HG02623 (cell line): Measurements from ENCODE around the gene PACS2.
"Not testable (repeated sequence)": the region's sequence is repeated elsewhere in the genome, so short reads cannot be mapped to it uniquely, and the experiment has no call there.

Experiments
- ATAC-seq: cut with Tn5 transposase; IDR thresholded peaks from one replicate; pipeline ENCODE4 v1.9.1; 2021; ENCODE audit warnings: moderate library complexity; ENCODE audit not compliant: unreplicated experiment

PACS2 gene

DNA sequence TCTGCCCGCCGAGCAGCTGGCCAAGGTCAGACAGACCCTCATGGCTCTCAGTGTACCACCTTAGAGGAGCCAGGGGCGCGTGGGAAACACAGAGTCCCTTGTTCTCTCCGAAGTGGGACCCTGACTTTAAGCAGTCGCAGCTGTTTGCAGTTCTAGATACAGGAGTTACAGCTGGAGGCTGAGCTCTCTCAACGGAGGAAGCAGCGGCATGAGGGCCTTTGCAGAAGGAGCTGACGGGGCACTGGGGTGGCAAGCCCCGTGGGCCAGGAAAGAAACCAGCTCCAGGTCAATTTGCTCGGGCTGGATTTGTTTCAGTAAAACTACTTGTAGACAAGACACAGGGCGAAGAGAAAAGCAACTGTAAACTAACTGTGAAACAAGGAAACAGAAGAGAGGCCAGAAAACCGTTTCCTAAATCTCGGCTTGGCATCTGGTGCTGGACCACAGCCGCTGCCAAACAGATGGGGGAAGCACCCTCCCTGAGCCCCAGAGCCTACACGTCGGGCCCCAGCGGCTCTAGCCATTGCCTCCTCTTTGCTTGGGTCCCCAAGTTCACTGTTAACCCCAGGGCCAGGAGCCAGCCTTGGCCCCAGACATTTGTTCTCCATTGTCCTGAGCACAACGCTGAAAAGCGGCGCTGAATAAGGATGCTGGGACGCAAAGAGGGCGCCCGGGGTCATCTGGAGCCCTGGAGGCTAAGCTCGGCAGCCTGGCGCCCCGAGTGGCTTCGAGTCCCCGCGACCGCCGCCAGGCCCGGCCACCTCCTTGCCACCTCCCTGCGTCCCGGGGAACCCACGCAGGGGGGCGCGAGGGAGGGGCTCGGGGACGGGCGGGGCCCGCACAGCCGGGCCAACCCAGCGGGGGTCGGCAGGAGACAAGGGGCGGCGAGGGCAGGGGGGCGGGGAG, 914 bp upstream of the PACS2 start:
- ATAC-seq: peak; percentile 21

DNA sequence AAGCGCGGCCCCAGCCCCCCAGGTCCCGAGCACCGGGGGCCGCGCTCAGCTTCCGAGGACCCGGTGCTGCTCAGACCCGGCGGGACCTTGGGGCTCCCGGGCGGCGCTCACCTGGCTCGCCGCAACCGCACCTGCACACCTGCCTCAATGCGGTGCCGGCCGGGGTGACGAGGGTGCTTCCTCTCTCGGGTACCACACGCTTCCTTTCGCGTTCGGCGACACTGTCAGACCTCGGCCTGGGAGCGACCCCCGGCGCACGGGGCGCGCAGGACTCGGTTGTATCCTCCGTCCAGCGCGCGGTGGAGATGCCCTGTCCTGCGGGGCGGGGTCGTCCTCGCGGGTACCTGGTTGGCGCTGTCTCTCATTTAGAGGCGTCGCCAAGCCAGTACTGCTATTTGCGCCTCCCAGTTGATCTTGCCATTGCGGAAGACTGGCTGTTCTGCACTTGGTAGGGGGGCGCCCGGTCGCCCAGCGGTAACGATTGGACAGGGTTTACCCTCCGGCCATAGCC, 718 bp downstream of the PACS2 start:
- ATAC-seq: peak; percentile 10

DNA sequence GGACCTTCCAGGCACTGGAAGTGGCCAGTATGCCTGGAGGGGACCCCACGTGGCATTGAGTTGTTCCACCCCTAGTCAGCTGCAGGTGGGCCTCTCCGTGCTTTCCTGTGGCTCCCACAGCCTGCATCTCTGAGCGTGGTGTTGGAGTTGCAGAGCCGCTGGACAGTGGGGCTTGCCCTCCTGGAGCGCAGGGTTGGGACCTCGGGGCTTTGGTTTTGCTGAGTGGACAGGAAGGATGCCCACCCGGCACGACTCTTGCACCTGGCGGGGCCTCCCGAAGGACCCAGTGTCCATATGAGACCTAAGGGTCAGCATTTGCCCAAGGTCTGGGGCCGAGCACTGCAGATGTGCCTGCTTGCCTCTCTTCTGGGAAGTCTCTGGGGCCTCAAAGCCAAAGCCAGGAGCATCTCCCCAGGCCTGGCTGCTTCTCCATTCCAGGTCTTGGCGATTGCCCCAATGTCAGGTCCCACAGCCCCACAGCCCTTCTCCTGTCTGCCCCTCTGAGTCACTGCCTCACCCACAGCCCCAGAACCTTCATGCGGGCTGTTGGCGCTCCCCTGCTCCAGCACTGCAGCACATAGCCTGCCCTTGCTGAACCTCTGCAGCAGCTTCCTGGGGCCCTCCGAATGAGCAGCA, 1.5 kb downstream of the PACS2 start:
- ATAC-seq: no peak

DNA sequence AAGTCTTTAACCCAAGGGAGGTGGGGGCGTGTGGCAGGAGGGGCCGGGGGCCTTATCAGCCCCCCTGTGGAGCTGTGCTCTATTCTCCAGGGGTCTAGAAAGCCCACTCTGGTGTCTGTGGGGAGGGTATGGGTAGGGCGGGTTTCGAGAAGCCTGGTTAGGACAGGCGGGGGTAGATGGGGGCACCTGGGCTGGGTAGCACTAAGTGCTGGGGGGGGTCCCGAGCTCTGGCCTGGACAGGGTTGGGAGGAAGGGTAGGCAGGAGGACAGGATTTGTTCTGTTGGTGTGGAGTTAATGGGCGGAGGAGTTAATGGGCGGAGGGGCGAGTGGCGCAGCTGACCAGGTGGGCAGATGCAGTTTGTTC, 2.0 kb downstream of the PACS2 start:
- ATAC-seq: no peak

DNA sequence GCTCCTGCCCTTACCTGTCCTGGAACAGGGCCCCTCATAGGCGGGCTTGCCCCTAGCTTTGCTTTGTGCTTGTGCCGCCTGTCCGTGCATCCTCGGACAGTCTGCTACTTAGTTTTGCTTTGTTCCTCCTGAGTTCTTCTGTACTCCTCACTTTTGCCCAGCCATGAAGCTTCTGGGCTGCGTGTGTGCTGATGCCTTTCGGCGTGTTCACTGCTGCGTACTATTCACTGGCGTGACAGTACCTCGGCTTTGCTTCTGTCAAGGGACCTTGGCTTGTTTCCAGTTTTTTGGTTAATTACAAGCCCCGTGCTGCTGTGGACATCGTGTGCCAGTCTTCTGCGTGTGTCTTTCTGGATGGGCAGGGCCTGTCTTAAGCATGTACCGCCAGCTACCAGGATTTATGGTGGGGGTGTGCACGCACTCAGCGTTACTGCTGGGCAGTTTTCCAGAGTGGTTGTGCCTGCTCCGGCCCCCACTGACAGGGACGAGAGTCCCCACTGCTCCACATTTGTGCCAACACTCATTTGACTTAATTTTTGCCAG, 2.5 kb downstream of the PACS2 start:
- ATAC-seq: no peak

DNA sequence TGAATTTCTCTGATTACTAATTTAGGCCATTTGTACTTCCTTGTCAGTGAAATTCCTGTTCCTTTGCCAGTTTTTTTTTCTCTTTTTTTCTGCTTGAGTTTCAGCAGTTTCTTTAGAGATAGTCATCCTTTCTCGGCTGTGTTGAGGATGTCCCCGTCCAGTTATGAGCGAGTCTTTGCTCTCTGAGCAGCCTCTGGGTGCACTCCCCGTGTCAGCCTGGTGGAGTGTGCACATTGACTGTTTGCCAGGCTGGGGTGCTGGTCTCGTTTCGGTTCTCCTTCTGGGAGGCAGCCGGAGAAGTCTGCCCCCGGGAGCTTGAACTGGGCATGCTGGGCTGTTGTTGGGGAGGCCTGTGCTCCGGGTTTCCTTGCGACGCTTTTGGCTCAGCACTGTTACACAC, 3.0 kb downstream of the PACS2 start:
- ATAC-seq: no peak

DNA sequence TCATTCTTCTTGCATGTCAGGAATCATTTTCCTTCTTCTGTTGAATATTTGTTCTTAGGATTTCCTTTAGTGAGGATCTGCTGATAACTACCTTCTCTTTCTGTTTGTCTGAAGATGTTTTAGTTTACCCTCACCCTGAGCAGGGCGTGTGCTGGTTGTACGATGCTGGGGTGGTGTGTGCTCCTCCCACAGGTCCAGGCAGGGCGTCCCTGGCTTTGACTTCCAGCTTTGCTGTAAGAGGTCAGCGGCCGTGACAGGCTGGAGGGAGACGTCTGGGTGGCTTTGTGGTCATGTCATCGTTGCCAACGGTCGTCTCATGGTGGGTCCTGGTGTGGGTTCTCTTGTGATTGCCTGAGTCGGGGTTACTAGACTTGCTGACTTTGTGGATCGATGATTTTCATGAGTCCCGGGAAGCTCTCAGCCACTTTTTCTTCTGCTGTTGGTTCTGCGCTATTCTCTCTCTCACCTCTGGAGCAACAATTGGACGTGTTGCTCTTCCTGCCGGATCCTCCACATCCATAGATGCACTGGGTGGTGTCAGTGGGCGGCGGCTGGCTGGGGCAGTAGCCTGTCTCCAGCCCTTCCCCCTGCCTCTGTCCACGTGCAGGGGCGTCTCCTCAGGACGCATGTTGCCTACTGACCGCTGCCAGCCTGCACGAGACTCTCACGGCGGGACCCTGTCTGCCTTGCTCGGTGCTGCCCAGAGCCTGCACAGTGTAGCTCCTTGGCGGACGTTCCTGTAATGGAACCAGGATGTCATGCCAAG, 8.4 kb downstream of the PACS2 start:
- ATAC-seq: no peak

DNA sequence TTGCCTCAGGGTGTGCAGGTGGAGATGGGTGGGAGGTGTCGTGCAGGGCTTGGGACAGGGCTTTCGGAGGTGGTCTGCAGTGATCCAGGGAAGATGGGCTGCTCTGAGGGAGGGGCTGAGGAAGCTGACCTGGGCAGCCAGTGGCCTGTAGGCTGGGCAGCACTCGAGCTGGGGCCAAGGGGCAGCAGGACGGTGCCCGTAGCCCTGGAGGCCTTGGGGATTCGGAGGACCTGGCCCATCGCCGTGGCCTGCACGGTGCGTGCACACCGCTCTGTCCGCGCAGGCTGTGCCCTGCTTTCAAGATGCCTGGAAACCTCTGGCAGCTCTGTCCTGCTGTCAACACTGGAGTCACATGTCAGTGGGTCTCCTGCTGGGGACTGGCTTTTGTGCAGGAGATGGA, 9.1 kb downstream of the PACS2 start:
- ATAC-seq: no peak

DNA sequence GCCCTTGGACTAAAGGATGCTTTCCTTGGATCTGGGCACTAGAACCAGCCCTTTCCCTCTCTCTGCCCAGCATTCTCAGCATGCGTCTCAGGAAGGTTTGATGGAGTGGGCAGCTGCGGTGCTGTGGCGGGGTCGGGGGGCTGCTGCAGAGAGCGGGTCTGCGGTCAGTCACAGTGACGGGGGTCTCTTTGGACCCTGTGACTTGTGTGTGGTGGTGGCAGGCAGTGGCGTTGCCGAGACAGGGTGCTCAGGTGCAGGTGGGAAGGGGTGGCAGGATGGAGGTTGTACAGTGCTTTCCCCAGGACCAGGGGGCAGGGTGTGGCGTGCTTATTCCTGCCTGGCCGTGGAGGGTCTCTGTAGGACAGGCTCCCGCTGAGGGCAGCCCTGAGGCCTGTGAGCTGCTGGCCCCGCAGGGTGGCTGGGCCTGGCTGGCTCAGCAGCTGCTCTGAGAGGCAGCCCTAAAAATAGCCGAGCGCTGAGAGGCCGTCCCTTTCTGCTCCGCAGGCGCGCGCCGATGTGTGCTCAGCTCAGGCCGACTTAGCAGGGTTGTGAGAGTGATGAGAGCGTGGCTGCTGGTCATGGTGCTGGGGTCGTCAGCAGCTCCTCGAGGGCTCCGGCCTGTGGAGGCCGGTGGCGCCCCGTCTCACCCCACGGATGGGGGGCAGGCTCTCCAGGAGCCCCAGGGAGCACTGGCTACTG, 9.7 kb downstream of the PACS2 start:
- ATAC-seq: no peak

DNA sequence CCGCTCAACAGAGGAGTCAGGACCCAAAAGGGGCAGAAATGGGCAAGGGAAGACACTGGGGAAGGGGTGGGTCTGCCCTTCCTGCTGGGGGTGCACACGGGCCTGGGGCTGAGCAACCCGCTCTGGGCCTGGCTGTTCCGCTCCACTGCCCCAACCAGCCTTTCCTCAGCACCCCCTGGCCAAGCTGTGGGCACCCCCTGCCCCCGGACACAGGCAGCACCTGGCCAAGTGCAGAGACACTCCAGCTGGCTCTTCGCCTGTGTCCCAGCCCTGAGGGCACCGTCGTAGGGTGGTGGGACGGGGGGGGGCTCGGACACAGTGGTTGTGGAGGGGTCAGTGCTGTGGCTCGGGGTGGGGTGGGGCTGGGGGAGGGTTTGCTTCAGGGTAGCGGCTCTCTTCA, 10.3 kb downstream of the PACS2 start:
- no peak for ATAC-seq

DNA sequence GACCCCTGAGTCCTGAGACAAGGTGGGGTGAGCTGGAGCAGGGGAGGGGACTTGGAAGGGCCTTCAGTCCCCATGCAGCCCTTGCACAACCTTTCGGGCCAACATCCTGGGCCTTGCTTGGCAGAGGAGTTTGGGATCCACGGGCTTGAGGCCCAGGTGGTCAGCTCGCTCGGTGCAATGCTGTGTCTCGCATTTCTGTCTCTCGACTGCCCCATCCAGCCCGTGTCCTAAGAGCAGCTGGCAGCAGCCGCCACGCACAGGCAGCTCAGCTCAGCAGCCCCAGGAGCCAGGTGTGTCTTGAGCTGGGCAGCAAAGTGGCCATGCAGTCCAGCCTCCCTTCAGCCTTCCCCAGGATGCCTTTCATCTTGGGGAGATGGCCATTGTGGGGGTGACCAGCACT, 10.8 kb downstream of the PACS2 start:
- no peak for ATAC-seq

DNA sequence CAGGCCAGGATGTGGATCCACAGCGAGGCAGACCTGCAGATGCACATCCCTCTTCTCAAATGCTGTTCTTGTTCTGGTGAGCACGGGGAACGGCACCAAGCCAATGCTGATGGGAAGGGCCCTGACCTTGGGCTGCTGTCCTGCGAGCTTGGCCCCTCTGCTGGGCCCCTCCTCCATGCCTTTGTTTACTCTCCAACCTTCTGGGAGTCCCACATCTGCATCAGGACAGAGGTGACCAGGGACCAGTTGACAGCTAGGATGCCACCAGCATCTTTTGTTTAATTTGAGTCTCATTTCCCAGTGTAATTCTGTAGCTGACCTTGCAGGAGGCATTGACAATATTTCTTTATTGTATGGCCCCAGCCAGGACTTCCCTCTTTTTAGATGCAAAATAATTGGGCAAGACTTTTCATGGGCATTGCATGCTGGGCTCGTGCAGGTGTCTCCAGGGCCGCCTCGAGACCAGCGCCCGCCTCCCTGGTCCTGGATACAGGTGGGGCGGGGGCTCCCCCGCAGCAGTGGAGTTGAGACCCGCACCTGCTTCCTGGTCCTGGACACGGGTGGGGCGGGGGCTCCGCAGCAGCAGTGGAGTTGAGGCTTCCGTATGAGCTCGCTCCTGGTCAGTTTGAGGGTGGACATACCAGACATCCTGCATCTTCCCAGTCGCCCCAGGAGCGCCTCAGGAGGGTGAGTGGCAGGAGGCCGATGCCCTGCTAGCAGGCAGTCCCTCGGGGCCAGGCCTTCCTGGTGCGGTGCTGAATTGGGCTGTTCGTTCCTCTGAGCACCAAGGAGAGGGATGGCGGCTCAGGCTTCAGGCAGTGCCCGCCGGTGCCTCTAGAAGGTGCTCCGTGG, 11.4 kb downstream of the PACS2 start:
- no peak for ATAC-seq

DNA sequence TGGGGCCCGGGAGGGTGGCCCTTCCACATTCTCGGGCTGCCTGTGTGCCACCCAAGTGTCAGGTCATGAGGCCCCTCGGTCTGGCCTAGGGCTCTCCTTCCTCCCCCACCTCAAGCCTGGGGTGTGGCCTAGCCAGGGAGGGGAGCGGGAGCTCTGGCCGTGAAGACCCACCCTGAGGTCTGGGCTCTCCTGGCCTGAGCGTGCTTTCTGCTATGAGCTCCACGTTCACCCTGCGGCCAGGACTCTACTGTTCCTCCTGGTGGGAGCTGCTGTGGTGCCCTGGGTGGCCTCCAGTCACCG, 12.0 kb downstream of the PACS2 start:
- no peak for ATAC-seq

DNA sequence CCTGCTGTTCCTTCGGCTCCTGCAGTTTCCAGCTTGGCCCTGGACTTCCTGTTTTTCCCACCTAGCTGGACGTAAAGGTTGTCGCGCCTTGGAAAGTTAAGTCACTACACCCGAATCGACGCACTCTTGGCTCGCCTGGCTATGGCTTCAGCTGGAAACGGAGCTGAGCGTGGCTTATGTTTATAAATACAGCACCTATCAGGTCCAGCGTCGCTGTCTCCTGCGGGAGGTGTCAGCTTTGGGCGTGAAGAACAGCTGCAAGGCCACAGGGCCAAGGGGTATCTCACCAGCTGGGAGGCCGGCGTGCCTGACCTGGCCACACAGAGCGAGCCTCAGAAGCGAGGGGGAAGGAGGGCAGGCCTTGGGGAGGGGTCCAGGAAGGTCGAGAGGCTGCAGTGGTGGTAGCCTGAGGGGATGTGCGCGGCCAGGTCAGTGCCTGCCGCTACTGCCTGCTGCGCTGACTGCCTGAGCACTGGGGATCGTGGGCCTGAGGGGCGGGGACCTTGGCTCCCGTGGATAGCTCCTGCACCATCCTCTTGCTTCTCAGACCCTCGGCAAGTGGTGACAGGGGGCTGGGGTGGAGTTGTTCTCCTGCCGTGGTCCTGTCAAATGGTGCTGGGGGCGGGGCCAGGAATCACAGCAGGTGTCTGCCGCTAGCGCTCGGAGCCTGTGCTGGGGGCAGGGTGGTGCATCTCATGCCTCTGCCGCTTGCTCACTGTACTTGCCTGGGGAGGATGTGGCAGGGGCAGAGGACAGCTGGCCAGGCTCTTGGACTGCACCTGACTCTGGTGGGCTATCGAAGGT, 12.5 kb downstream of the PACS2 start:
- no peak for ATAC-seq

DNA sequence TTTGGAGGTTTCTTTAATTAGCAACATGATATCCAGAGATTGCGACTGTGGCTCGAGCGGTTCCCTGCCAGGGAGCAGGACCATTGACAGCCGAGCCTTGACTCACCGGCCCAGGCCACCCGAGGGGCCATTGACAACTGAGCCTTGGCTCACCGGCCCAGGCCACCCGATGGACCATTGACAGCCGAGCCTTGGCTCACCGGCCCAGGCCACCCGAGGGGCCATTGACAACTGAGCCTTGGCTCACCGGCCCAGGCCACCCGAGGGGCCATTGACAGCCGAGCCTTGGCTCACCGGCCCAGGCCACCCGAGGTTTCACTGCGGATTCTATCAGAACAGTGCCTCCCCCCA, 13.1 kb downstream of the PACS2 start:
- ATAC-seq: not testable (repeated sequence)

DNA sequence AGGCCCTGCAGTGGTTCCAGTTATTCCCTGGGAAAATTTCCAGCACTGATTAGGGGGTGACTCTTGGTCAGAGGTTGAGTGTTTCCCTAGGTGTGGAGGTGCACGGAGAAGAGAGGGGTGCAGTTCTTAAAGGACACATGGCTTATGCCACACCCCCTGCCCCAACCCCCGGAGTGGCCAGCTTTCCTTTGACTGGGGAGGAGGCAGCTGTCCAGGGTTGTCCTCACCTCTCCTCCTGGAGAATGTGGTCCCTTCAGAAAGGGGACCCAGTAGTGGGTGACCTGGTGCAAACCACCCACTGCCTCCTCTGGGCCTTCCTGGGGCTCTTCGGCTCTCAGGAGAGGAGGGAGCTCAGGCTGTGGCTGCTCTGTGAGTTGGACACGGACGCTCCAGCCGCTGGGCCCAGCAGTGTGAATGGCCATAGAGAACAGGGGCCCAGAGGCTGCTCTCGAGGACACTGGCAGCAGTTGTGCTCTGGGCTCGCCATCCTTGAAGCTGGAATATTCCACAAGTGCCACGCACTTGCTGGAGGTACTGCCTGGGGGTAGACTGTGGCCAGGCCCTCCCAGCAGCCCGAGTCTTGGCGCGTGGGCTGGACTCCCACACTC, 13.6 kb downstream of the PACS2 start:
- ATAC-seq: no peak

DNA sequence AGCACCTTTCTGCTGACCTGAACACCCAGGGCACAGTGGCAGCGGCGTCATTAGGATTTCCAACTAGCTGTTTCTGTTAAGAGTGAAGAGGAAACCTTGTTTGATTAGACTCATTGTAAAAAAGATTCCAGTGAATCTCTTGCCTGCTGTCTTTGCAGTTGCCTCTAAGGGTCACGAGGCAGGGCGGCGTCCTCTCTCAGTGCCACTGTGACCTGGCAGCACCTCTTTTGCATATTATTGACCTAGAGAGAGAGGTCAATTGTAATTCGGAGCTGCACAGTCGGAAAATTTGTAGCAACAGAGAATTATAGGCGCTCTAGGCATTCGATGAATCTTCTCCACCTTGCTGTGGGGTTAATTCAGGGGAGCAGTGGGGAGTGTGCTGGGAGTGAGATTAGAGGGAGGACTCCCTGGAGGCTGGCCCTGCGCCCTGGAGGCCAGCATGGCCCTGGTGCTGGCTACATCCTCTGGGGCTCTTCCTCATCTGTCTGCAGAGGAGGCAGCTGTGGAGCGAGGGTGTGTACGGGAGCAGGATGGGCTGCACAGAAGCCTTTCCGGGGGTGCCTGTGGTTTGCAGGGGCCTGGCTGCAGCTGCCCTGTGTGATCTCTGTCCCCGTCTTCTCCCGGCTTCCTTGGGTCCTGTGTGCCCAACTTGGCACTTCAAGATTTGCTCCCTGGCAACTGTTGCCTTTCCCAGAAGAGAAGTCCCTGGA, 14.3 kb downstream of the PACS2 start:
- no peak for ATAC-seq

DNA sequence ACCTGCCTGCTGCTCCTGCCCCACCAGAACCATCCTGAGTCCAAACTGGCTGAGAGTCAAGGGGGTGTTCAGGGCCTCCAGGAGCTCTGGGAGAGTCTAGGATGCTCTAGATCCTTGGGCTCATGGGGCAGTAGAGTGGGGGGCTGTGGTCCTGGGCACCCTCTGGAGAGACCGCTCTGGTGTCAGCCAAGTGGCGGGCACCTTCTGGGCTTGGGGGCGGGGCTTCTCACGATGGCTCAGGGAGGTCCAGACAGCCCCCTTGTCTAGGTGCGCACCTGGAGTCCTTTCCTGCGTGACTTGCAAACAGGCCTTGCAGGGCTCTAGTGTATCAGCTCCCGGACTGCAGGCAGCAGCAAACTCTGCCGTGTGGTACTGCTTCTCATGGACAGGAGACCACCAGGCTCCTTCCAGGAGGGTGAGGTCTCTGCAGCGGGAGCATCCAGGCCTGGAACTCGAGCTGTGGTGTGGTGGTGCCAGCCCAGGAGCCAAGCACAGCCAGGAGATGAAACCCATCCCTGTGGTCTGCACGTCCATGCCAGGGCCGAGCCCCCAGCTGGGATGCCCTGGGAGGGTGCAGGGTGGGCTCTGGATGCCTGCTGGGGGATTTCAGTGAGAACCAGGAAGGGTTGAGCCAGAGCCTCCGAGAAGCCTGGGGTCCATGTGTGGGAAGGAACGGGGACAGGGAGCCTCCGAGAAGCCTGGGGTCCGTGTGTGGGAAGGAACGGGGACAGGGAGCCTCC, 15.0 kb downstream of the PACS2 start:
- no peak for ATAC-seq
